HTR-8/SVneo (cell line): ENCODE results near the gene VAMP2.

ENCODE experiments used
- DNase-seq: peaks from one replicate; pipeline ENCODE4 v3.0.0; 2011; ENCODE audit warnings: low spot score, mixed read lengths; ENCODE audit not compliant: insufficient read length
- FAIRE-seq: peaks from 2 replicates; lab custom pipeline; 2011; peaks lifted over from hg19 to GRCh38; lab: Jason Lieb, UNC

VAMP2 gene

GRCh38 chr17:8110907-8111306 lies 51.8 kb downstream of the VAMP2 start:
- DNase-seq (no peak), FAIRE-seq (no peak)

- no peak for FAIRE-seq
- no peak for DNase-seq
Observed at GRCh38 chr17:8110456-8110804, 52.3 kb downstream of the VAMP2 start.

- FAIRE-seq = no peak
- no peak for DNase-seq
Observed at GRCh38 chr17:8109661-8110455, 52.9 kb downstream of the VAMP2 start.
